Activated gamma-delta T cell treated with anti-CD3 and anti-CD28 coated beads, Interleukin-2, amount 50 U/mL, for 16 hours (primary cell): Measurements from ENCODE around the gene CCT8.

ENCODE experiments used
- DNase-seq: peaks from one replicate; pipeline ENCODE4 v3.0.0-alpha.2; 2020; ENCODE audit warnings: low read depth

The CCT8 gene

DNA sequence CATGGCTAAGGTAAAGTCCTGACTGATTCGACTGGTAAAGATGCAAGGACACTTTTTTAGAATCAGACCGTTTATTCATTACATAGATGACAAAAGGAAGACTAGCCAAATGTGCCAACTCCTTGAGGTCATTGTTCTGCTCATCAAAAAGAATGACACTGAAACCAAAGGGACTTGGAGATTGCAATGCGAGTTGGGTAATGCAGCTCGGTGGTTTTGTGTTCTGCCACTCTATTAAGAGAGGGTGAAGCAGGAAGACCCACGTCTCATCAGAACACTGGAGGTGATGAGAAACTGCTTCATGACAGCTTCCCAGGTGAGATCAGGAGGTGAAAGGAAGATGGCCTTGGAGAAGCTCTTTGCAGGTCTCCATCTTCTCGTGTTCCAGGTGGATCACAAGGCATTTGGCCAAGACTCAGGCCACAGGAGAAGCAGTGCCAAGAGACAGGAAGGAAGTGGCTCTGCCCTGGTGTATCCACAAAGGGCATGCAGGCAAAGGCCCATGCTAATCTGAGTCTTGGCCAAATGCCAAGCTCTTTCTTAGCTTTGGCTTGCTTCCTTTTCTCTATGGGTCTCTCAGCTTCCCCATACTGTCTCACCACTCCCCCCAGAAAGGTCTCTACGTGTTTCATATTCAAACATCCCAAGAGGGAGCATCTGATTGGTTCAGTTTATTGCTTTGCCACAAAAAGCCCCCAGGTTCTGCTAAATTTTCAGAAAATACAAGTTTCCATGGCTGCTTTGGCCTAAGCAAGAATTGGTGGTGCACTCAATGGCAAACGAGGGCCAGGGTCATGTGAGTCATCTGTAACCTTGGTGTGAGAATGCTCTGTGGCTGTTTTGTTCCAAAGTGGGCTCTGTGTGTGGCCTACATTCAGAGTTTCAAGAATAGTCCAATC is 5.7 kb upstream of the CCT8 start:
- DNase-seq: no peak

DNA sequence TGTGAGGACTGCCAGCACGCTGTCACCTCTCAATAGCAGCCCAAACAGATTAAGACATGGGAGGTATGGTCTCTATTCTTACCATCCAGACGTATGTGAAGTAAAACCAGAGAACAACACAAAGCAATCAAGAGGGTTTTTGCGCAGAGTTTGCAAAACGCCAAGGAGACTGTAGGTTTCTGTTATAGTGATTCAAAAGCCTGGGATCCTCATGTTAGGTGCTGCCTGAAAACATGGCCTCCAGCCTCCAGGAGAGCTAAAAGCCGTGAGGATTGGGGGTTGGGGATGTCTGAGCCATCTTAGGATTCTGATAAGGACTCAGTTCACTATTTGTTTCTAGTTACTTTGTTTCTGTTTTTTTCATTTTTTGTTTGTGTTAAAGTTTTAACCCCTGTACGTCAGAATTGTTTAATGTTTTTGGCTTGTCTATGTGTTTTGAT is 4.2 kb upstream of the CCT8 start:
- no peak for DNase-seq

DNA sequence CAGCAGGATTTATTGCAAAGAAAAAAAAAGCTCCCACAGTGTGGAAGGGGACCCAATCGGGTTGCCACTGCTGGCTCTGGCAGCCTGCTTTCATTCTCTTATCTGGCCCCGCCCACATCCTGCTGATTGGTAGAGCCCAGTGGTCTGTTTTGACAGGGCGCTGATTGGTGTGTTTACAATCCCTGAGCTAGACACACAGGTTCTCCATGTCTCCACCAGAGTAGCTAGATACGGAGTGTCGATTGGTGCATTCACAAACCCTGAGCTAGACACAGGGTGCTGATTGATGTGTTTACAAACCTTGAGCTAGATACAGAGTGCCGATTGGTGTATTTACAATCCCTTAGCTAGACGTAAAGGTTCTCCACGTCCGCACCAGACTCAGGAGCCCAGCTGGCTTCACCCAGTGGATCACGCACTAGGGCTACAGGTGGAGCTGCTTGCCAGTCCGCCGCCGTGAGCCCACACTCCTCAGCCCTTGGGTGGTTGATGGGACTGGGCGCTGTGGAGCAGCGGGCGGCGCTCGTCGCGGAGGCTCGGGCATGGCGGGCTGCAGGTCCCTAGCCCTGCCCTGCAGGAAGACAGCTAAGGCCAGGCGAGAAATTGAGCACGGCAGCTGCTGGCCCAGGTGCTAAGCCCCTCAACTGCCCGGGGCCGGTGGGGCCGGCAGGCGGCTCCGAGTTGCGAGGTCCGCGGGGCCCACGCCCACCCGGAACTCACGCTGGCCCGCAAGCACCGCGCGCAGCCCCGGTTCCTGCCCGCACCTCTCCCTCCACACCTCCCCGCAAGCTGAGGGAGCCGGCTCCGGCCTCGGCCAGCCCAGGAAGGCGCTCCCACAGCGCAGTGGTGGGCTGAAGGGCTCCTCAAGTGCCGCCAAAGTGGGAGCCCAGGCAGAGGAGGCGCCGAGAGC is 3.5 kb upstream of the CCT8 start:
- peak; percentile 55 for DNase-seq

DNA sequence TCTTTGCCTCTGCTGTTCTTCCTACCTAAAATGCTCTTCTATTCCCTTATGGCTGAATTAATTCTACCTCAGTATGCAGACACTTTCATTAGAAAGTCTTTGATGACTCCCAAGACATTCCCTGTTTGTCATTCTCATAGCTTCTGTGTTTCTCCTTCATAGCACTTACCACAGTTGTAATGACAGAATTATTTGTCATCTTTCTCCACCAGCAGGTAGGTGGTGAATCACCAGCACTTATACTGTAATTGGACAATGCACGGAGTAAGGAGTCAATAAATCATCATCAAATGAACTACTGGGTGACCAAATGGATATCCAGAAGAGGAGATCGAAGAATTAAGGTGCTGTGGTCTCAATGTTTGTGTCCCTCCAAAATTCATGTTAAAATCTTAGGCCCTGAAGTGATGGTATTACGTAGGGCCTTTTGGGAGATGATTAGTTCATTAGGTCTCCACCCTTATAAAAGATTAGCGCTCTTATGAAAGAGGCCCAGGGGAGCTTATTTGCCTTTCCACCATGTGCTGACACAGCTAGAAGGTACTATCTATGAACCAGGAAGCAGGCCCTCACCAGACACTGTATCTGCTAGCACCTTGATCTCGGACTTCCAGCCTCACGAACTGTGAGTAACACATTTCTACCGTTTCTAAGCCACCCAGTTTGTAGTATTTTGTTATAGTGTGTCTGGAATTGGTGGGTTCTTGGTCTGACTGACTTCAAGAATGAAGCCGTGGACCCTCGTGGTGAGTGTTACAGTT is 2.4 kb upstream of the CCT8 start:
- DNase-seq: no peak

DNA sequence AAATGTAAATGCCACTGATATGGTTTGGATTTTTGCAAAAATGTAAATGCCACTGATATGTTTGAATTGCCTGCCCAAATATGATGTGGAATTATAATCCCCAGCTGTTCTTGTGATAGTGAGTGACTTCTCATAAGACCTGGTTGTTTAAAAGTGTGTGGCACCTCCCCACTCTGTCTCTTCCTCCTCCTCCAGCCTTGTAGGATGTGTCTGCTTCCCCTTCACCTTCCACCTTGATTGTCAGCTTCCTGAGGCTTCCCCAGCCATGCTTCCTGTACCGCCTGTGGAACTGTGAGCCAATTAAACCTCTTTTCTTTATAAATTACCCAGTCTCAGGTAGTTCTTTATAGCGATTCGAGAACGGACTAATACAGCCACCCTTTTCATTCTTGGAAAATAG is 1.3 kb upstream of the CCT8 start:
- no peak for DNase-seq

DNA sequence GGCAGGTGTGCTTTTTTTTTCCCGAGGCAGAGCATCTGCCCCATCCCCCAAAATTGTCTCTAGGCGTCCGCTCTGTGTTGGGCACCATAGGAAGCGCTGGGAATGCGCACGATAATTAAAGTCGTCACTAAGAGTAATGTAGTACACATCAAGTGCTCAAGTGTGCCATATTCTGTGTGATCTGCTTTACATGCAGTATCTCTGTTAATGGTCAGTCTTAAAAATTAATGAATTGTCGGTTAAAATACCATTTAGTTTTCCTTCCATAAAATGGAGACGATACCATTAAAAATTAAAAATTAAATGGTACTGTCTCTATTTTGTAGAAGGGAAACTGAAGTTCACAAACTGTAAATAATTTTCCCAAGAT is 544 bp upstream of the CCT8 start:
- no peak for DNase-seq

DNA sequence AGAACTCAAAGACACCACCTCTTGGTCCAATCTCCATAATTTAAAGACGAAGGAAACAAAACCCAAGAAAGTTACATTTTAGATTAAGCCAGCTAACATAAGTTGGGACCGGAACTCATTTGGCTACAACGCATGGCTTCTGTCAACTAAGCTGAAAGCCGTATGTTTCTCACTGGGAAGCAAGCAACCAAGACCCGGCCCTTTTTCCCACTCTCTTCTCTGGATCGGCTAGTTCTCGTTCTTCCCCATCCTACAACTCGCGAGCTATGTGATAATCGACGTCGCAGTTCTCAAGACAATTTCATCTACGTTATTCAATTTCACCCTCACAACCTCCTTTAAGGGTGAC is 601 bp downstream of the CCT8 start:
- DNase-seq: no peak

DNA sequence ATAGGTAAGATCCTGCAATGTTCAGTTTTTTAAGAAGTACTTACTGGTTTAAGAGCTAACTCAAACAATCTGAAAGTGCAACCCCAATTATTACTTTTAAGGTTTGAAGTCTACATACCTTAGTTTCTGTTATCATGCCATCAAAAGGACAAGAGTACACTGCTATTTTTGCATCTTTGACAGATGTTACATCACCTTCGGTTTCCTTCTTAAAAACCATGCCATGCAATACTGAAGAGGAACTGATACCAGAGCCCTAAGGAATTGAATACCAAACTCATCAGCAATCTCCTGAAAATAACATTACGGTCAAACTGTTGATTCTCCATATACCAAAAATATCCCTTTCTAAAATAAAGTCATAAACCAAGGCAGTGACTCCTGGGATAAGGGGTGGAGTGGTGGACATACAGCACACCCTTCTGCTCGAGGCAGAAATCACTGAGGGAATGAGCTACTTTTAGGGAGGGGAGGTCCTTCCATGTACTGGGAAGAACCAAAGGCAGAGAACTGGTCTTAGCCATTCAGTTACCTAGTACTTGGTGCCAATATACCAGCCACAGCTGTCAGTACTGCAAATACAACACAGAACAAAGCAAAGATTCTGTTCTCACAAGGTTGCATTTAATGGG is 8.5 kb downstream of the CCT8 start:
- no peak for DNase-seq

DNA sequence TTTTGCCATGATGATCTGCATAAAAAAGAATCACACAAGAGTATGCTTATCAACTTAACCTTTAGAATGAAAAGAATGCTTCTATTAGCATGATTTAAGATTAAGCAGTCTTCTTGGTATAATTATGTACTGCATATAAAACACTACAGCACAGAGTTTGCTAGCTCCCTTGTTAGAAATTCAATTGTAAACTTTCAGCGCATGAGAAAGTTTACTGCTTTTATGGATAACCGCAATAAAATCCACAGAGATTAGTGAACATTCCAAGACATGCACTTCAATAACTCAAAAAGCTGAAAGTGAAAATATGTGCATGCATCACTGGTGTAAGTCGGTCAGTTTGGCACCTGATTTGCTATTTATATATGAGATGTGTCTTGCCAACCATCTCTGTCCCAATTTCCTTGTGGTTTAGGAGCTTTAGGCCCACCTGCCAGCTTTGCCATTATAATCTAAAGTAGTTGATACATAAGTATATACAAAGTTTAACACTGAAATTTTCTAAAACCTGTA is 16.9 kb downstream of the CCT8 start:
- no peak for DNase-seq

DNA sequence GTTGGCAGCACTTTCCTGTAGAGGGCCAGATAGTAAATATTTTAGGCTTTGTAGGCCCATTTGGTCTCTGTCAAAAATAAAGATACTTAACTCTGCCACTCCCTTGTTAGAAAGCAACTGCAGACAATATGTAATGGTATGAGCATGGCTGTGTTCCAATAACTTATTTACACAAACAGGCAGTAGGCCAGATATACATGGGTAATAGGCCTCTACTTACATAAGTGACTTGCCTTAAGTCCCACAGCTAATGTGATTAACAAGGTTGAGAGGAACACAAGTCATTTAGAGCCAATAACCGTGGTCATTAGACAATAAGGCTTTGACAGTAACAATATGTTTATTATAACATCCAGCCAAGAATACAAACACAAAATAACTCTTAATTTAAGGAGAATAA is 17.4 kb downstream of the CCT8 start:
- no peak for DNase-seq

DNA sequence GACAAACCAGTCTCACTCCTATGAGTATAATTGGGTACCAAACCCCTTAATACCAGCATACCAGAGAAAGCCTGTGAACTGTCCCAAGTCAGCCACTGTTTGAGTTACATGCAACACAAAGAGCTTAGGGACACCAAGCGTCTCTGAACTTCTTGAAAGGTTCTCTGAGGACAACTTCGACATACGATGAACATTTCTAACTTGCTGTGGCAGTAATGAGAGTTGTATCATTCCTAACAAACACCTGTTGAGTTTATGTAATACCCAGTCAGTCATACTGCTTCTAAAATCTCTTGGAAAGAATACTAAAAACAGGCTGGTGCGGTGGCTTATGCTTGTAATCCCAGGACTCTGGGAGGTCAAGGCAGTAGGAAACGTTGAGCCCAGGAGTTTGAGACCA is 18.4 kb downstream of the CCT8 start:
- no peak for DNase-seq

DNA sequence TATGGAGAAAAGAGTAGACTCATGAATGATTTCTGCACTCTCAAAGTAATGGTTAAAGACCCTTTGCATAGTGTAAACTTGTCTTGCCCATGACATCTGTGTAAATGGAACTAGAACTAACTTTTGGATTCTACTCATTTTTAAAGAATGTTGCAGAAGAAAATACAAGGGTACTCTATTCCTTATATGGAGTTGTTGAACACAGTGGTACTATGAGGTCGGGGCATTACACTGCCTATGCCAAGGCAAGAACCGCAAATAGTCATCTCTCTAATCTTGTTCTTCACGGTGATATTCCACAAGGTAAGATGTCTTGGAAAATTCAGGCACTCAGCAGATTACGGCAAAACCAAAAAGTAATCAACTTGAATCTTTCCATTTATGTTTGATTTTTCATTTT is 19.8 kb downstream of the CCT8 start:
- DNase-seq: no peak

DNA sequence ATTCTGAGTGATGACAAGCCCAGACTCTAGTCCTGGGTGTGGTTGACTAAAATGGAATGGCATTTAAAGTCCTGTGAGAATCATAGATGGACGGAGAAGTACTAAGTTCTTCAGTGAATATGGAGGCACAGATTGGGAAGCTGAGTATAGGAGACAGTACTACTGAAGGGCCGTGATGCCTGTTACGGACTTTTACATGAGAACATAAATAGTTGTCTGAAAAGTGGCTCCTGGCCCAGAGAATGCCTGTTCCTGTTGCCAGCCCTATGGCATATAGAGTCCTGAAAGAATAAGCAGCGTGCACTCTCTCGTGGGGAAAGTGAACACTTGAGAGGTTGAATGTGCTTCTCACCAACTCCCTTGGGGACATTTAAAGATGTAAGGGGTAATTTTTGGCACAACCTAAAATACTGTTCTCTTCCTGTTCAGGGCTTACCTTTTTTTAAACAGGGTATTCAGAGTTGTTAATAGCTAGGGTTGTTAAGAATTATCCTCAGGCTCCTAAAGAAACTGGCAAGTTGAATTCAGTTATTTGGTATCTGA is 20.4 kb downstream of the CCT8 start:
- no peak for DNase-seq

DNA sequence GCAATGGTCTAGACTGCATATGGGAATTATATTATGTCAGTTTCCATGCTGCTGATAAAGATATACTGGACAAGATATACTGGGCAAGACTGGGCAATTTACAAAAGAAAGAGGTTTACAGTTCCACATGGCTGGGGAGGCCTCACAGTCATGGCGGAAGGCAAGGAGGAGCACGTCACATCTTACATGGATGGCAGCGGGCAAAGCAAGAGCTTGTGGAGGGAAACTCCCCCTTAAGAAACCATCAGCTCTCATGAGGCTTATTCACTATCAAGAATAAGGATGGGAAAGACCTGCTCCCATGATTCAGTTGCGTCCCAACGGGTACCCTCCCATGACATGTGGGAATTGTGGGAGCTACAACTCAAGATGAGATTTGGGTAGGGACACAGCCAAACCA is 21.2 kb downstream of the CCT8 start:
- no peak for DNase-seq

DNA sequence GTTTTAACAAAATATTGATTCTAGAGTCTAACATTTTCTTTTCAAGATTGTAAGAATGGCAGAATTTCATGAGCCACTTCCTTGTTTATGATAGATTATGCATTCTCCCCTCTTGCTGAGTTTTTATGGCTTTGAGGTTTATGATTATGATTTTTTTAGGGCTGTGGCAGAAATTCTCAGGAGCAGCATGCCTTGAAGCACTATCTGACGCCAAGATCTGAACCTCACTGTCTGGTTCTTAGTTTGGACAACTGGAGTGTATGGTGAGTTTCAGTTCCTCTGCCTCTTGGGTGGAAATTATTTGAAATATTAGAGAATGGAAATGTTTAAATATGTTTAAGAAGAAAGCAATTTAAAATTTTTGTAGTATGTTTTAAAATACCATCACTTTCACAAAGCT is 38.8 kb downstream of the CCT8 start:
- no peak for DNase-seq

DNA sequence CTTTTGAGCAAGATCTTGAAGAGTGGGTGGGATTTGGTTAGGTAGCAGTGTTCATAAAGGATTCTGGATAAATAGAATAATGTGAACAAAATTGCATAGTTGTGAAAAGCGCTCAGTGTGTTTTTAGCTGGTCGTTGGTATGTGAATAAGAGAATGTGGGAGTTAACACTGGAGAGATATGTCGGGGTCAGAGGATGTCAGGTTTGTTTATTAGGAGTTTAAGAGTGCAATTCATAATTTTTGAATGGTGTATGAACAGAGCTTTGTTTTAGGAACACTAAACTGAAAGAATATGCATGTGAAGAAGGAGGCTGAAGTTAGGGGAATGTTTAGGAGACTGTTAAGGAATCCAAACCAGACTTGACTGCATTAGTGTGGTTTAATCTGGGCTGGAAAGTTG is 39.6 kb downstream of the CCT8 start:
- no peak for DNase-seq

DNA sequence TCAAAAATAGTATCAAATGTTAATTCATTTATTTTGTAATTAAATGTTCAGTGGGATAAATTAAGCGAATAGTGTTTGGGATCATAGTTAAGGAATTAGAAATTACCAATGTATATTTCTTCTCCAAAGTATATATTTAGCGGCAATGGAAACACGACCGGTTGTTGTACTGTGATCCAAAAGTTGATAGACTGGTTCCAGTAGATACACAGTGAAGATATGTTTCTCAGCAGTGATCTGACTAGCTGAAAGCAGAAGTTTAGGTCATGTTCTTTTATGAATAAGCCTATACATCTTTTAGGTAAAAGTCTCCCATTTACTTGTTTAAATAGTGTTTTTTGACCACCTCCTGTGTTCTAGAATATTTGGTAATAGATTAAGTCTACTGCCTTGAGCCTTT is 40.1 kb downstream of the CCT8 start:
- no peak for DNase-seq

DNA sequence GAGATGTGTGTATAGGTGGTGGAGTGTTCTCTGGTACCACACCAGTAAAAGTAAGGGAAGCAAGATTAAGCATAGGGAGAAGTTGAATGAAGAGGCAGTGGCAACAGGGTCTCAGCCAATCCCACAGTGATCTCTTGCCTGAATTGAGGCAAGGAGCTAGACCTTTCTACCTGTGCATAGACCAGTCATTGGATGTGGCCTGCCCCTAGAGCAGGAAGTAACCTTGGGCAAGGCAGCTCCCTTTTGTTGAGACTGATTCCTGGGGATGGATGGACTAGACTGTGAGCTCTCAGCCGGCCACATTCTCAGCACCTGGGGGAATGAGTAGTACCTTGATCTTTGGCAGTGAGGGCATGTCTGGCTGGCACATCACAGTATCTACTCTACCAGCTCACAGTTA is 42.5 kb downstream of the CCT8 start:
- no peak for DNase-seq

DNA sequence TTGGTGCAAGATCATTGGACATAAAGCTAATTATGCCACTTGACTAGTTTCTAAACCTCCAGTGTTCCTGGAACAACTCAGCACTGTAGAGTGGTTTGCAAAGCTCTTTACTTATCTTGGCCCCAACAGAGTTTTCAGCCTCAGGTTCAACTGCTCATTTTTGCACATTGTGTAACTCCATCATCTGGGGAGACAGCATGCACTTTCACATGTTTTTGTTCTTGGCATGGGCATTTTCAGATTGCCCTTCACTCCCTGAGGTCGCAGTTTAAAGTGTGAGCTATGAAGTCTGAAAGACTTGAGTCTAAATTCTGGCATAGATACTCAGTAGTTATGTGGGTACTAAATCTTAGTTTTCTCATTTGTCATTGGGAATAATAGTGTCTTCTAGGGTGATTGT is 43.9 kb downstream of the CCT8 start:
- DNase-seq: no peak

DNA sequence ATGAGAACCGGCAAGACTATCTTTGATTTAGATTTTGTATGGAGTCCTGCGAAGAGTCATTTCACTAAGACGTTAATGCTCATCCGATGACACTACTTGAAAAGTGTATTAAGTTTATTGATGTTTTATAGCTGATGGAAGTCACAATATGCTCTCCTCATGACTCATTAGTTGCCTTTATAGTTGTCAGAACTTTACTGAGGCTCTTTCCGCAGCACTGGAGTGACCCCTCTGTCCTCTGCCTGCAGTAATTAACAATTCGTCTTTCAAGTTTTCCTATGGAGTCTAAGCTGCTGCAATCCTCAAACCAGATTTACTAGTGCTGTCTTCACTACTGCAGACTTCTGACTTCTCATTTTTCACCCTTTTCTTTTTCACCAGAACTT is 48.1 kb downstream of the CCT8 start:
- no peak for DNase-seq

DNA sequence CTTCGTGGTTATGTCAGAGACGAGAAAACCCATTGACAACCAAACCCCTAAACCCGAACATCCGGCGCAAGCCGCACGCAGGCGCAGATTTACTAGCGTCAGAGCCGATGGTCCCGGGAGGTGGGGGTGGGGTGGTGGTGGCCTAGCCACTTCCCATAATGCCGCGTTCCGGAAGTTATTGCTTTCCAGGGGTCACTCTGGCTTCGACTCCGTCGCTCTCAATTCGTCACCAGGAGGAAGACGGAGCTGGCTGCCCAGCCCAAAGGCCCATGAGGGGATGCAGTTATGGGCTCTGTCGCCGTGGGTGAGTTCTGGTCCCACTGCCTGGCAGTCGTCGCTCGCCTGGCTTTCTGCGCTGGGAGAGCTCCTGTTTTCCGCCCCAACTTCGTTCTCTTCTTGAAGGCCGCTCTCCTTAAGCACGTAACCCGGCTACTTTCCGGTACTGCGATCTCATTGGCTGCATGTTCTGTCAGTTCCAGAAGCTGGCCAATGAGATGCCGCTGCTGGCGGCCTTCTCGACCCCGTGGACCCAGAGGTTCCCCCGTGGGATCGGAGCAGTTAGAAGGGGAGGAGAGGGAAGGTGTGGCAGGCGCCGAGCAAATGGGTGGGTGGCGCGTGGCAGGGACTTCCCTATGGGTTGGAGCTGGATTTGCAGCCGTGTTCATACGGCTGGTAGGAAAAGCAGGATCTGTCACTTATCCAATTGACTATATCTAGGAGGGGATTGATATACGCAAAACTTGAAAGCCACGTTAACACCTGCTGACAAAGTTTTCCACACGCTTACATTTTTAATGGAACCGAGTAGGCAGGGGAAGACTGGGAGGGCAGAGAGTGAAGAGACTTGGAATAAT is 48.7 kb downstream of the CCT8 start, which contains the start of gene USP16:
Gene USP16, plus strand, starts transcription at position 195 of the 854 bp plus-strand sequence. CDS start 3,246 bp downstream, outside the sequence.
- DNase-seq: peak; percentile 89
